HG03280 (cell line): Measurements from ENCODE around the gene CTNNA1.
"Not testable (repeated sequence)": the region's sequence is repeated elsewhere in the genome, so short reads cannot be mapped to it uniquely, and the experiment has no call there.

ENCODE experiments used
- ATAC-seq: cut with Tn5 transposase; IDR thresholded peaks from one replicate; pipeline ENCODE4 v1.9.1; 2021; ENCODE audit warnings: mild to moderate bottlenecking, moderate library complexity; ENCODE audit not compliant: unreplicated experiment

The CTNNA1 gene, protein sequence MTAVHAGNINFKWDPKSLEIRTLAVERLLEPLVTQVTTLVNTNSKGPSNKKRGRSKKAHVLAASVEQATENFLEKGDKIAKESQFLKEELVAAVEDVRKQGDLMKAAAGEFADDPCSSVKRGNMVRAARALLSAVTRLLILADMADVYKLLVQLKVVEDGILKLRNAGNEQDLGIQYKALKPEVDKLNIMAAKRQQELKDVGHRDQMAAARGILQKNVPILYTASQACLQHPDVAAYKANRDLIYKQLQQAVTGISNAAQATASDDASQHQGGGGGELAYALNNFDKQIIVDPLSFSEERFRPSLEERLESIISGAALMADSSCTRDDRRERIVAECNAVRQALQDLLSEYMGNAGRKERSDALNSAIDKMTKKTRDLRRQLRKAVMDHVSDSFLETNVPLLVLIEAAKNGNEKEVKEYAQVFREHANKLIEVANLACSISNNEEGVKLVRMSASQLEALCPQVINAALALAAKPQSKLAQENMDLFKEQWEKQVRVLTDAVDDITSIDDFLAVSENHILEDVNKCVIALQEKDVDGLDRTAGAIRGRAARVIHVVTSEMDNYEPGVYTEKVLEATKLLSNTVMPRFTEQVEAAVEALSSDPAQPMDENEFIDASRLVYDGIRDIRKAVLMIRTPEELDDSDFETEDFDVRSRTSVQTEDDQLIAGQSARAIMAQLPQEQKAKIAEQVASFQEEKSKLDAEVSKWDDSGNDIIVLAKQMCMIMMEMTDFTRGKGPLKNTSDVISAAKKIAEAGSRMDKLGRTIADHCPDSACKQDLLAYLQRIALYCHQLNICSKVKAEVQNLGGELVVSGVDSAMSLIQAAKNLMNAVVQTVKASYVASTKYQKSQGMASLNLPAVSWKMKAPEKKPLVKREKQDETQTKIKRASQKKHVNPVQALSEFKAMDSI

DNA sequence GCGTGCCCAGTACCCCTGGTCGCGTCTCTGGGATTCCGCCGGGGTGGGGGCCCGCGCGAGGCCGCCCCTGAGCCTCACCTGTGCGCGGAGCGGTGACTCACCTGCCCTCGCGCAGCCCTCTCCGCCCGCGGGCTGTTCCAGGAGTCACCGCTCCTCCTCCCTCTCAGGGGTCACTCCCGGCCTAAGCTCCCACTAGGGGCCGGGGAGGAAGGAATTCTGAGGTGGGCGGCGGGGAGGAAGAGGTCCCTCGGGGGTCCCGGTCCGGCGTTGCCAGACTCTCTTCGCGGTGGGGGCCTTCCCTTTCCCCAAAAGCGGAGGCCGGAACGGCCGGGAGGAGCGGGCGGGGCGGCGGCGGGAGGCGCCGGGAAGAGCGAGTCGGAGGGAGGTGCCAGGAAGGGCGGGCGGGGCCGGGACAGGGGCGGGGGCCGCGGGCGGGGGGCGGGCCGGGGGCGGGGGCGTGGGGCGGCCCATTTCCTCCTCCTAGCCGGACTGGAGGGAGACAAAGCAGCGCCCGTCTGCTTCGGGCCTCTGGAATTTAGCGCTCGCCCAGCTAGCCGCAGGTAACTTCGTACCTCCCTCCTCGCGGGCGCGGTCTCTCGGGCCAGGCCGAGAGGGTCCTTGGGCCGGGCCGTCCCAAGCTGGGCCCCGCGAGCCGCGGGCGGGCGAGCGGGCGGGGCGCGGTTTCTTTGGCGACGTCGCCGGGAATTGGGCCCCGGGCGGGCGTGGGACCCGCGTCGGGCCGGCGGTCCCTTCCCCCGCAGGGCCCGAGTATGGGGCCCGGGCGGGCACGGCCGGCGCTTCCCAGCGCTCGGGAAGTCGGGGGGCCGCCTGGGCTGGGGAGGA lies at the start of gene CTNNA1:
Gene CTNNA1, plus strand, starts transcription at position 475 of the 843 bp plus-strand sequence. CDS start 28,500 bp downstream, outside the sequence.
- peak; percentile 62 for ATAC-seq

DNA sequence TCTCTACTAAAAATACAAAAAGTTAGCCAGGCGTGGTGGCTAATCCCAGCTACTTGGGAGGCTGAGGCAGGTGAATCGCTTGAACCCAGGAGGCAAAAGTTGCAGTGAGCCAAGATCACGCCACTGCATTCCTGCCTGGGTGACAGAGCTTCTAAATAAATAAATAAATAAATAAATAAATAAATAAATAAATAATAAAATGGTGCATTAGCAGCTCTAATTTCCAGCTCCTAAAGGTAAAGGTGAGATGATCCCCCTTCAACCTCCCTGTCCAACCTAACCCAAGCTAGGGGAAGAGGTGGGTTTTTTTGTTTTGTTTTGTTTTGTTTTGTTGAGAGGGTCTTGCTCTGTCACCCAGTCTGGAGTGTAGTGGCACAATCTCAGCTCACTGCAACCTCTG lies 49.4 kb upstream of the CTNNA1 start:
- not testable (repeated sequence) for ATAC-seq

DNA sequence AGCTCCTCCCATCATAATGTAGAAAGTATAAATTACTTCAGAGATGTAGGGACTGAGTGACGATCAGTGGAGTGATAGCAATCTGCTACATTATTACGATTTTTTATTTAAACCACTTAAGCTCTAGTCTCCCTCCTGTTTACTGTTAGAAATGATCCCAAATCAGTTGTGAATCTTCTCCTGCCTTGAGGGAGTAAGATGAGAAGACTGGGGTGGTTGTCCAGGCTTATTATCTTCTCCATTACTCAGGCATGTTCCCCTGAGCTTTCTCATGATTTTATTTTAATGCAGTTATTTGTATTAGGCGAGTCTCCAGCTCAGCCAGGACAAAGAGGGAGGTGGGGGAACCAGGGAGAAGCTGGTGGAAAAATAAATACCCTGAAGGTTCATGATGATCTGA lies 48.2 kb upstream of the CTNNA1 start:
- ATAC-seq, result no peak

DNA sequence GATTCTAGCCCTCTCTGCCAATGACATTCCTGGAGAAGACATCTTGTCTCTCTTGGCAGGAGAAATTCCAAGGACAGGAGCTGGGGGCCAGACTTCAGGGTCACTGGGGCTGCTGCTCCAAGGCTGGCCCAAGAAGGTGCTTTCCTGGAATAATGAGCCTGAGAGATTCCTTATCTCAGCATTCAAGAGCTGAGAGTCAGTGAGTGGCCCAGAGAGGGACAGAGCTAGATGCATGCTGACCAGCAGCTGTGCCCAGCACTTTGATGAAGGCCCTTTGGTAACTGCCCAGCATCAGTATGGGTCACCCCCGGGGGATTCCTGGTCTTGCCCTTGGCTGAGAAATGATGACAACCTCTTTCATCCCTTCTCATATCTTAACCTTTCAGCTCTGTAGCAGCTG lies 47.7 kb upstream of the CTNNA1 start:
- ATAC-seq, result no peak

DNA sequence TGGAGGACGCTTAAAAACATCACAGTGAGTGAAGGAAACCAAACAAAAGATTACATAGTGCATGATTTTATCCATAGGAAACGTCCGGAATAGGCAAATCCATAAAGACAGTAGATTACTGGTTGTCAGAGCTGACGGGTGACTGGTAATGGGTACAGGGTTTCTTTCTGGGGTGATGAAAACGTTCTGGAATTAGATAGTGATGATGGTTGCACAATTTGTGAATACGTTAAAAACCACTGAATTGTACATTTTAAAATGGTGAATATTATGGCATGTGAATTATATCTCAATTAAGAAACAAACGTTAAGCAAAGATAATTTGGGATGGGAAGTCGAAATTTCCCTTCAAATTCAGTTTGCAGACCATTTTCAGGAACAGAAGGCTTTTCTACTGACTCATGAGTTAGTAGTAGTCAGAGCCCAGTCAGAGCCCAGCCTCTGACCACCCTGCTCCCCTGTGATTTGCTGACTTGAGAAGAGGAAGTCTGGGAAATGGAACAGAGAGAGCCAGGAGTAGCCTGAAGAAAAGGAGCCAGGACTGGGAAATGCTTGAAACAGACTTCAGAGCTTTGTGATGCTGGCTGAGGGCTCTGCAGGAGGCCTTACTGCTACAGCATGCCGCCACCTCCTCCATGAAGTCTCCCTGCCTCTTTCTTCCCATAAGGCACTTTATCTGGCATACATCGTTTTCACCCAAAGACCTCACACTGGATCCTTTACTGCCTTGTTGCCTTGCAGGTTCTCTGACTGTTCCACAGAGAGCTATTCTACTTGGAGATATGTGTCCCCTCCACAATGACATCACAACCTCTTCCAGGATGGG lies 46.4 kb upstream of the CTNNA1 start:
- no peak for ATAC-seq

DNA sequence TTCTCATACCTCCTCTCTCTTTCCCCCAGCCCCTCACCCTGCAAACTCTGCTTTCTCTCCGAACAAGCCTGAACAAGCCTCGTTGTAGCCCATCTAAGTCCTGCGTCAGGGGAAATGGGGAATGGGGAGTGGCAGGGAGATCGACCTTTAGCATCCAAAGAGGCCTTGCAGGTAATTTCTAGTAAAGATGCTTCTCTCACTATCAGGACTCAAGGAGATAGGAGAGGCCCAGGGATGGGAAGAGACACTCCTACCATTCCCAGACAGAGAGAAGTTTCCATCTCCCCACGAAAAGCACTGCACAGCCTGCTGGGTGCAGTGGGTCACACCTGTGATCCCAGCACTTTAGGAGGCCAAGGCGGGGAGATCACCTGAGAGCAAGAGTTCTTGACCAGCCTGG lies 44.4 kb upstream of the CTNNA1 start:
- ATAC-seq, result no peak

DNA sequence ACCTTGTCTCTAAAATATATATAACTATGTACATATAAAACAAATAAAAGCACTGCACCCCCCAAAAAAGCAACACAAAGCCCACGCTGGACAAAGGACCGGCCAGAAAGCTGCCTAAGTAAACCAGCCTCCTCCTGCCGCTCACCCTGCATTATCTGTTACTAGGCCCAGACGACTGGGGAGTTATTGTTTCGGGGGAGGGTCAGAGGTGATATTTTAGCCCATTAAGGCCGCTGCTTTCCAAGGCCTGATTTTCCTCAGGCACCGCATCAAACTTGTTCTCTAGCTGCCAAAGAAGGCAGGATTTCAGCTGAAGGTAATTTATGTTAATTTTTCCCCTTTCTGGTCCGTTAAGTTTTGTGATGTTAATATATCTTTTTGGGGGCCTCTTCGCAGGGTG lies 44.0 kb upstream of the CTNNA1 start:
- no peak for ATAC-seq

DNA sequence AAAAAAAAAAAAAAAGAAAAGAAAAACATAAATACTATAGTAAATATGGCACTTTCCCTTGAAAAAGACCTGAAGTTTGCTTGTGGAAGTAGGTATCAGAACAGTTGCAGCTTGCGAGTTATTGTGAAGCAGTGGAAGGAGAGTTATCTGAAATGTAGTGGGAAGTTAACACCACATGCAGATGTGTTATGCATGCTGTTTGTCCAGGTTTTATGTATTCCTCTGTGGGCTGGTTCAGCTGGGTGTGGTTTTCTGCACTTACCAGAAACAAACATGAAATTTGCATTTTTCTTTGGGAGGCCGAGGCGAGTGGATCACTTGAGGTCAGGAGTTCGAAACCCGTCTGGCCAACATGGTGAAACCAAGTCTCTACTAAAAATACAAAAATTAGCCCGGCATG lies 42.1 kb upstream of the CTNNA1 start:
- no peak for ATAC-seq

DNA sequence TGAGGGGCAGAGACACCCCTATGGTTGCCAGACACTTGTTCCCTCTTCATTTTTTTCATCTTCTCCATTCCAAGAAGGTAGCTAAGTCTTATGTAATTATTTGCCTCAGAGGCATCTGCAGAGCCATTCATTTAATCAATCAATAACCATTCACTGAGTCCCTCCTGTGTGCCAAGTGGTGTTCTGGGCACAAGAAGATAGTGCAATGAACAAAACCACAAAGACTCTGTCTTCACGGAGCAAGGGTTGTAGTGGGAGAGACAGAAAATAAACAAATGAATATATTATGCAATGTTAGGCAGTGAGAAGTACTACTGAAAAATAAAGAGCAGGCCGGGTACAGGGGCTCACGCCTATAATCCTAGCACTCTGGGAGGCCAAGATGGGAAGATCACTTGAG lies 41.4 kb upstream of the CTNNA1 start:
- no peak for ATAC-seq

DNA sequence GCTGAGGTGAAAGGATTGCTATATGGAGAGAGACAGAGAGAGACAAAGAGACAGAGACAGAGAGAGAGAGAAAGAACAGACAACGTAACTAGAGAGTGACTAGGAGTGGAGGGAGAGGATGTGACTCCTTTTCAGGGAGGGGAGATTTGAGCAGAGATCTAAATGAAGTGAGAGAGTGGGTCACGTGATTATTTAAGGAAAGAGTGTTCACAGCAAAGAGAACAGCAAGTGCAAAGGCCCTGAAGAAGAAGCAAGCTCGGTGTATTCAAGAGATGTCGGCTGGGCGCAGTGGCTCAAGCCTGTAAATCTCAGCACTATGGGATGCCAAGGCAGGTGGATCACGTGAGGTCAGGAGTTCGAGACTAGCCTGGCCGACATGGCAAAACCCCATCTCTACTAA lies 40.9 kb upstream of the CTNNA1 start:
- no peak for ATAC-seq

DNA sequence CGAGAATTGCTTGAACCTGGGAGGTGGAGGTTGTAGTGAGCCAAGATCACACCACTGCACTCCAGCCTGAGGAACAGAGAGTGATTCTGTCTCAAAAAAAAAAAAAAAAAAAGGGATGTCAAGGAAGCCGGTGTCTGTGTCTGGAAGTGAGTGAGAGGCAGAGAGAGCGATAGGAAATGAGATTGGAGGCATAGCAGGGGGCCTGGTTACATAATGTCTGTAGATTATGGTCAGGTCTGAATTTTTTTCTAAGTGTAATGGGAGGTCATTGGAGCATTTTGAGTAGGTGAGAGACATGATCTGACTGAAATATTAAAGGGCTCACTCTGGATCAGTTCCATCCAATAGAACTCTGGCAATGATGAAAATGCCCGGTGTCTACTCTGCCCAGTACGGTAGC lies 40.4 kb upstream of the CTNNA1 start:
- no peak for ATAC-seq

DNA sequence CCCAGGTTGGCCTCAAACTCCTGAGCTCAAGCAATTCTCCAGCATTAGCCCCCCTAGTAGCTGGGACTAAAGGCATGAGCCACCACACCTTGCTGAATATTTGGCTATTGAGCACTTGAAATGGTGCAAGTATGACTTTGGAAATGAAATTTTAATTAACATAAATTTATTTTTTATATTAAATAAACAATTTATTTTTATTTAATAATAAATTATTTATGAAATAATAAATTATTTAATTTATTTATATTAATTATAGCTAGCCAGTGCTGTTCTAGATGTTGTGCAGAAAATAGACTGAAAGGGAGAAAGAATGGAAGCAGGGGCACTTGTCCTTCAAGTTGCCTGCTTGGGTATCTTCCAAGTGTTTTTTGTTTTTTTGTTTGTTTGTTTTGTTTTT lies 40.0 kb upstream of the CTNNA1 start:
- ATAC-seq, result no peak

DNA sequence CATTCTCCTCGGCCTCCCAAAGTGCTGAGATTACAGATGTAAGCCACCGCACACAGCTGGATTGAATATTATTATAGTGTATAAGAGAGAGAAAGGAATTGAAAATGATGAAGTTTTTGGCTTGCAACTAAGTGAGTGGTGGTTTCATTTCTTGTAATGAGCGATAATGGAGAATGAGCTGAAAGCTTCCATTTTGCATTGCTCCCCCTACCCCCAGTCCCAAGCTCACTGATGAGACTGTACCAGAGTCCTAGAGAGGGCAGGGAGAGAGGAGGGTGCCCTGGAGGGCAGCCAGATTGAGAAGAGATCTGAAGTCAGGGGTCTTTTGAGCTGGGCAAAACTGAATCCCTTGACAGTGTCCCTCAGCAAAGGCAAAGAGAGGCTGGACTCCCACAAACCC lies 38.5 kb upstream of the CTNNA1 start:
- no peak for ATAC-seq

DNA sequence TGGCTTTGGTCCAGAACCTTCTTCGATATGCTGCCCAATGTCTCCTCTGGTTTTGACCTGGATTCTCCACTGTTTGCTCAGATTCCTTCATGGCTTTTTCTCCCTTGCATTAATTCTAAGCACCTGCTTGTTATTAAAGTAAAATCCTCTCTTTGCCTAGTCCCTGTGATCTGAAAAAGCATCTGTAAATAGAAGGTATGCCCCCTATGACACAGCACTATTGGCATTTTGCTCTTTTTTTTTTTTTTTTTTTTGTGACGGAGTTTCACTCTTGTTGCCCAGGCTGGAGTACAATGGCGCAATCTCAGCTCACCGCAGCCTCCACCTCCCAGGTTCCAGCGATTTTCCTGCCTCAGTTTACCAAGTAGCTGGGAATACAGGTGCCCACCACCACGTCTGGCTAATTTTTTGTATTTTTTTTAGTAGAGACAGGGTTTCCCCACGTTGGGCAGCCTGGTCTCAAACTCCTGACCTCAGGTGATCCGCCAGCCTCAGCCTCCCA lies 37.2 kb upstream of the CTNNA1 start:
- ATAC-seq, result not testable (repeated sequence)

DNA sequence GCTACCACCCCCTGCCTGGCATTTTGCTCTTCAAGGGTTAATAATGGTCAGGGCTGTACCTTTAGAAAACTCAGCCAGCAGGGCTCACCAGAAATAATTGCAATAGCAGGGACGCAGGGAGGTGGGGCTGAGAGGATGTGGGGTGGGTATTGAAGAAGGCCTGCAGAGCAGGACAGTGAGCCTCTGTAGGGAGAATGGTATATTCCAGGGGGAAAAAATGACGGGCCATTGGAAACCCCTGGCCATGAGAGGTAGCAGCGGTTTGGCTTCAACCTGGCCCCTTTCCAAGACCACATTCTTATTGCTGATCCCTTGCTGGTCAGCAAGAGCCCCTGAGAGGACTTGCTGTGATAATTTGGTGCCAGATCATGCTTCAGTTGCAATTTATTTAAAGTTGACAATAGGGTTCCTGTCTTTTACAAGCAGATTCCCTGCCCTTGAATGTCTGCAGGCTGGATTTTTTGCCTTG lies 36.7 kb upstream of the CTNNA1 start:
- ATAC-seq, result no peak

DNA sequence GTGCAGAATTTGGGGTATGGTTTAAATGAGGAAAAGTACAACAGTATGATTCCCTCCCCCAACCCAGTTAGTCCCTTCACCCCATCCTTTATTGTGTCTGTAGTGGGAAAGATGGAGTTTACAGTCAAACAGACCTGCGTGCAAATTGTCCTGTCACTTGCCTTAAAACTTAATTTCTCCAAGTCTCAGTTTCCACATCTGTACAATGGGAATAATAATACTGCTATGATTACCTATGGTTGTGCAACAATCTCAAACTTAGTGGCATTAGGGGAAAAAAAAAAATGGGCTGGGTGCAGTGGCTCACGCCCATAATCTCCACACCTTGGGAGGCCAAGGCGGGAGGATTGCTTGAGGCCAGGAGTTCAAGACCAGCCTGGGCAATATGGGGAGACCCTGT lies 35.8 kb upstream of the CTNNA1 start:
- no peak for ATAC-seq

DNA sequence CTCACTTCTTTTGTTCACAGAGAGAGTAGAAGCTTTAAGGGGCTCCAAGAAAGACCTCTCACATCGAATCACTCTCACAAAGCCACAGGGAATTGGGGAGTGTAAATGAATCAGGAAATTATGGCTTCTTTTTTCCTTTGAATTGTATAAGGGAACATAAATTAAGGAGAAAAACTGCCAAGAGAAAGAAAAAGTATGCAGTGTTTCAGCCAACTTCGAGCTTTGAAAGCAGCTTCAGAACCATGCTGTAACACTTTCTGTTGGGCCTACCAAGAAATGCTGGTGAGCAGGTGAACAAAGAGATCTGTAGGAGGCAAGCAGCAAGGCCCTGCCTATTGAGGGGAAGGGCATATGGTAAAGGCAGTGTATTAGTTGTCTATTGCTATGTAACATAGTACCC lies 33.4 kb upstream of the CTNNA1 start:
- ATAC-seq, result no peak

DNA sequence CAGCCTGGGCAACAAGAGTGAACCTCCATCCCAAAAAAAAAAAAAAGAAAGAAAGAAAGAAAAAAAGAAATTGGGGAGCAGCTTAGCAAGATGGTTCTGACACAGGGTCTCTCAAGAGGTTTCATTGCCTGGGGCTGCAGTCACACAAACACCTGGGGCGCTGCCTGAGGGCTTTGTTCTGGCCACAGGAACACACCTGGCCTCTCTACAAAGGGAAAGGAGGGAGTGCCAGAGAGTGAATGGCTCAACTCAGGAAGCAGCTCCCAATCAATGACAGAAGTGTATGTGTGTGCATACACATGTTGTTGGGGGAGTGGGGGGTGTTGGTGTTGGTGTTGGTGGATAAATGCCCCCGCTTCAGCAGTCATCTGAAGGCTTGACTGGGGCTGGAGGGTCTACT lies 32.4 kb upstream of the CTNNA1 start:
- no peak for ATAC-seq

DNA sequence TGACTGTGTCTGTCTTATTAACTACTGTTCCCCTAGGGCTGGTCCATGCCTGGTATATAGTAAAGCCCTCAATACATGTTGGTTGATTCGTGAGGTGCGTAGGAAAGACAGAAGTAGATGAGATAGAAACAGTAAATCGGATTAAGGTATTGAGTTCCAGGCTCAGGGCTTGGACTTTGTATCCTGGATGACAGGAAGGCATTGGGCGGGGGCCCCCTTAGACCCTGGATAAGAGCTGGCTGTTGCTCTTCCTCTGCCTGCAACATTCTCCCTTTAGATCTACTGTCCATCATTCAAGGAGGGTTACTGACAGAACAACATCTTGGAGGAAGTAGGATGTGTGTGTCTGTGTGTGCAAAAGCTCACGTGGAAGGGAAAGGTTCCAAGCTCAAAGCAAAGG lies 31.2 kb upstream of the CTNNA1 start:
- ATAC-seq, result no peak
